HepG2 (cell line): ENCODE measurements around the gene FARSB. TPM values are rescaled to one million over a fixed set of nuclear protein-coding genes. Genes with fewer than 3 reads are reported as not detected.

Experiments used
- DNMT1 ChIP-seq: sonication (generic); formaldehyde crosslinking; IDR thresholded peaks from 2 replicates; pipeline ENCODE4 v1.5.1; 2020; ENCODE audit warnings: mild to moderate bottlenecking, missing genetic modification reagents
- GFI1 ChIP-seq: sonication (generic); formaldehyde crosslinking; IDR thresholded peaks from 2 replicates; pipeline ENCODE4 v1.5.0; 2020; ENCODE audit warnings: missing genetic modification reagents, mild to moderate bottlenecking, borderline replicate concordance
- GLMP ChIP-seq: sonication (generic); formaldehyde crosslinking; IDR thresholded peaks from 2 replicates; pipeline ENCODE4 v1.9.0; 2021; ENCODE audit warnings: missing genetic modification reagents, mild to moderate bottlenecking, borderline replicate concordance
- HCFC1 ChIP-seq: fragments of 150-350 bp; IDR thresholded peaks from 2 replicates; pipeline ENCODE4 v1.6.1; 2014; ENCODE audit warnings: low read depth, low read length
- MAFF ChIP-seq: IDR thresholded peaks from 2 replicates; pipeline ENCODE4 v1.6.1; 2011; ENCODE audit warnings: low read depth, low read length, improper control_type of control experiment
- MBD4 ChIP-seq: IDR thresholded peaks from 2 replicates; pipeline ENCODE4 v1.6.1; 2012; ENCODE audit warnings: low read length, inconsistent platforms, borderline replicate concordance
- POGZ ChIP-seq: sonication (generic); formaldehyde crosslinking; IDR thresholded peaks from 2 replicates; pipeline ENCODE4 v1.4.0; 2020; ENCODE audit warnings: mild to moderate bottlenecking, missing genetic modification reagents
- SOX13 ChIP-seq, 3 experiments: fragments of 450-650 bp in 1 of 3; sonication (generic) in 1 of 3; formaldehyde crosslinking in 1 of 3; IDR thresholded peaks in 2 of 3; conservative IDR thresholded peaks in 1 of 3; 2 replicates each; pipeline versions ENCODE4 v1.5.0 to v1.6.1; 2016 to 2020; ENCODE audit warnings: antibody characterized with exemption in 1 of 3, mild to moderate bottlenecking in 1 of 3, missing compliant biosample characterization in 1 of 3, missing genetic modification reagents in 1 of 3, moderate library complexity in 1 of 3
- SRF ChIP-seq: IDR thresholded peaks from 2 replicates; pipeline ENCODE4 v1.6.1; 2011; ENCODE audit warnings: mild to moderate bottlenecking, low read depth, low read length, moderate library complexity
- SRSF9 ChIP-seq: fragments of 200-400 bp; formaldehyde crosslinking; IDR thresholded peaks from 2 replicates; pipeline ENCODE4 v1.6.1; 2018; ENCODE audit warnings: borderline replicate concordance, mild to moderate bottlenecking, low read depth, low read length; ENCODE audit not compliant: insufficient read depth, poor library complexity, severe bottlenecking
- THAP7 ChIP-seq: sonication (generic); formaldehyde crosslinking; IDR thresholded peaks from 2 replicates; pipeline ENCODE4 v1.8.1; 2023; ENCODE audit warnings: mild to moderate bottlenecking, missing genetic modification reagents
- ZNF256 ChIP-seq: sonication (generic); formaldehyde crosslinking; conservative IDR thresholded peaks from 2 replicates; pipeline ENCODE4 v1.4.0; 2020; ENCODE audit warnings: missing genetic modification reagents
- ZNF407 ChIP-seq: sonication (generic); formaldehyde crosslinking; IDR thresholded peaks from one replicate; pipeline ENCODE4 v1.5.1; 2020; ENCODE audit warnings: mild to moderate bottlenecking, missing genetic modification reagents; ENCODE audit errors: not compliant biosample characterization
- ZNF619 ChIP-seq: sonication (generic); formaldehyde crosslinking; IDR thresholded peaks from 2 replicates; pipeline ENCODE4 v1.4.0; 2020; ENCODE audit warnings: mild to moderate bottlenecking, missing genetic modification reagents
- ZNF780A ChIP-seq: sonication (generic); formaldehyde crosslinking; IDR thresholded peaks from 2 replicates; pipeline ENCODE4 v1.8.0; 2022; ENCODE audit warnings: mild to moderate bottlenecking, missing genetic modification reagents, moderate library complexity
- ZNF788 ChIP-seq: sonication (generic); formaldehyde crosslinking; IDR thresholded peaks from 2 replicates; pipeline ENCODE4 v1.5.0; 2020; ENCODE audit warnings: mild to moderate bottlenecking, missing genetic modification reagents, borderline replicate concordance
- polyA plus RNA-seq, 8 experiments: library from polyadenylated mRNA; depleted of rRNA in 3 of 8; stranded (reverse) in 7 of 8; unstranded in 1 of 8; fragments of >200 nt; fragmentation: Illumina TruSeq in 4 of 8; extraction: Trizol in 4 of 8; gene quantifications; 2 replicates each; pipeline versions ENCODE4 v1.2.1 to v1.2.3, GENCODE V29; 2011 to 2016; ENCODE audit warnings: low read depth in 4 of 8, missing spikeins in 1 of 8, mixed read lengths in 1 of 8; ENCODE audit not compliant: insufficient read depth in 1 of 8
- total RNA-seq, 5 experiments: library from RNA; depleted of rRNA; stranded (reverse); fragments of >200 nt; fragmentation: Illumina TruSeq; extraction: Trizol; gene quantifications; 2 replicates each; pipeline ENCODE4 v1.2.3, GENCODE V29; 2016; ENCODE audit warnings: low read depth in 1 of 5

FARSB gene
- total and polyA plus RNA-seq, 2 of the 13 experiments (the other 11 are each of a cell fraction or from before 2014, with no cell fraction given), result 23.3 to 45.9 TPM

GRCh38 chr2:222671259-222672067 is 15.6 kb upstream of the FARSB start, which contains the start of gene MOGAT1 (continued):
- TF ChIP-seq ZNF788 (CRISPR knock-in tag), result peak; percentile 43; the same call in 1 of the 2 replicates
- no peak for TF ChIP-seq MBD4
- TF ChIP-seq THAP7, result no peak; the same call in 1 of the 2 replicates
- no peak for TF ChIP-seq SRSF9
- TF ChIP-seq GLMP, result no peak
- no peak for TF ChIP-seq ZNF256 (CRISPR knock-in tag)
- no peak for TF ChIP-seq HCFC1
- no peak for TF ChIP-seq MAFF
- no peak for TF ChIP-seq SRF
- TF ChIP-seq ZNF619, result peak; percentile 85
- peak; percentile 67; the same call in 1 of the 2 replicates for TF ChIP-seq DNMT1 (CRISPR knock-in tag)
- no peak; the same call in 1 of the 2 replicates for TF ChIP-seq SOX13 (IDR thresholded peaks at IDR 0.05)
- peak in 1 of 2 experiments; percentile 45; a peak in 2 of 4 replicates for TF ChIP-seq SOX13 (CRISPR knock-in tag; conservative IDR thresholded peaks at IDR 0.05 in 1 of 2, IDR thresholded peaks at IDR 0.05 in 1 of 2)
- TF ChIP-seq POGZ (CRISPR knock-in tag), result peak; percentile 72
- no peak for TF ChIP-seq ZNF407 (CRISPR knock-in tag)
- peak; percentile 91 for TF ChIP-seq GFI1 (CRISPR knock-in tag)
- TF ChIP-seq ZNF780A (CRISPR knock-in tag), result no peak
